ENCODE results near the gene CYSTM1.
"Not testable (repeated sequence)": the region's sequence is repeated elsewhere in the genome, so short reads cannot be mapped to it uniquely, and the experiment has no call there.

CYSTM1 gene

DNA sequence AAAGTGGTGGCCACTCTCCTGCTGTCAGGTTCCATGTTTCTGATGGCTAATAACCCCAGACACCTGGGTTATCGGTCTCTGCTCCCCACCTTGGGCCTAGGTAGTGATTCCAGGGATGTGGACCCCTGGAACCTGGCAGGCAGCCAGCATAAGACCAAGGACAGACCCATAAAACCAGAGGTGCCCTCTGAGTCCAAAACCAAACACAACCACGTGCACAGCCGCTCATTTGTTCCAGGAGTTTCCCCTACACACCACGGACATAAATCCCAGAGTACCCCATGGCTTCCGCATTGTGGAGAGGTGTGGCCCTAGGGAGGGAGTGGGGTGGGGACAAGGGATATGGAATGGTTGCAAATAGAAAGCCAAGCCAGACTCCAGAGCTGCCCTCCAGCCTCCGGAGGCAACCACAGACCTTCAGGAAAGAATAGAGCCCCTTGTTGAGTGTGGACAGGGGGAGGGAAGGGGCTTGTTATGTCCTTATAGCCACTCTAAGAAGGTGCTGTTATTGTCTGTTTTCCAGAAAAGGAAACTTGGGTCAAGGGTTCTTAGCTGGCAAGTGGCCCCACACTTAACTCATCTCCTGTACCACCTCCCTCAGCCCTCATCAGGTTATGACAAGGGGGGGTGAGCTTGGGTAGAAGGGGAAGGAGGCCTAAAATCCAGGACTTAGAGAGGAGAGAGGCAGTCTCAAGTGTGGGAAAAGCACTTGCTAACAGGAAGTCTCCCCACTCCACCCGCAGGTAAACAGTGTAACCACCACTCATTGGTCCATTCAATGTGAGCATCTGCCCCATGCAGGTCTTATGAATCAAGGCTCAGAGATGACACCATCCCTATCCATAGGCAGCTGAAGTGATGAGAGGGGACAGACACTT lies 23.6 kb upstream of the CYSTM1 start:
- peak; percentile 86 for DNase-seq

DNA sequence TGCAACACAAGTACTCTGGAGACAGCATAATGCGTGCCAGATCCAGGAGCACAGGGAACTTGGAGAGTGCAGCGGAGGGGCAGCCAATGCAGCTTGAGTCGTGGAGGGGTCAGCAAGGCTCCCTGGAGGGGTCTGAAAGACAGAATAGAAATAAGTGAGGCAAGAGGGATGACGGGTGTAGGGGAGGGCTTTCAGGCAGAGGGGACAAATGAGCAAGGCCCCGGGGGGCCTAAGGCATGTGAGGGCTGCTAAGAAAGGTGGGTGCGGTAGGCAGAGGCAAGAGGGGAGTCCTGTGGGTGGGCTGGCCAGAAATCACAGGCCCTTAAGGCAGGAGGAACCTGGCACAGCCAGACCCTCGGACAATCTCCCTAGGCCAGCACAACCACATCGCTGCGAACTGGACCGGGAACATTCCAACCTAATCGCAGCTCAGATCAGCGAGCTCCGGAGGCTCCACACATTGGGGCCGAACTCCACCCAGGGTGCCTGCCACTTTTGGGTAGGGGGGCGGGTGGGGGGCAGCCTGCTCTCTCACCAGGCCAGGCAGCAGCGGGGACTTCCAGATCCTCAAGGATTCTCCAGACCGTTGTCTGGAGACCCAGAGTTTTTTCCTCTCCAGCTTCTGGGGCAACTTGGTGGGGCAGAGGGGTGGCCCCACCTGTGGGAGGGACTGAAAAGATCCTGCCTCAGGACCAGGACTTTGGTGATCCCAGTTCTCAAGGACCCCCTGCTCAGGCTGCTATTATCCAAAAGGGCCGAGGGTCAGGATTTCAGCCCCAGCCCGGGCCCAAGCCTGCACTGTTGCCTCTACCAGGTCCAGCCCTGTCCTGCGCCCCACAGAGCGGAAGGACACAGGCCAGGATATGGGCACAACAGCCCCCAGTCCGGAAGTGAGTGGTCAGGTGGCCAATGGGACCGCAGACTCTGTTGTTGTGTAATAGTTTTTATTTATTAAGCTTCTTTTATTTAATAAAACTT lies 22.7 kb upstream of the CYSTM1 start:
- DNase-seq: no peak

DNA sequence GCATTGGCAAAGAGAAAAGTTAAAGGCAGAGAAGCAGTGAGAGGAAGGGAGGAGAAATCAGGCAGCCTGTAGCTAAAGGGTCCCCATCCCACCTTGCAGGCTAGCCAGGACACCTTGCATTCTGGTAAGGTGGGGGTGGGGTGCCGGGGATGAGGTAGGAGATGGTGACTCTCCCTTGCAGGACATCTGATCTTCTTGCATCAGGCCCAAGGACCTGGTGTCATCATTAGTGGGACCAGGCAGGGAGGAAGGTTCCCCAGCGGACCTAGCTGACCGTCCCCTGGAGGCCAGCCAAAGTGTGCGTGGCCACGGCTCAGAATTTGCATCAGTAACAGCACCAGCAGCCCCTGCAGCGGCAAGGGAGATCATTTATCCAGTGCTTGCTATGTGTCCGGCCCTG lies 21.7 kb upstream of the CYSTM1 start:
- DNase-seq: no peak

DNA sequence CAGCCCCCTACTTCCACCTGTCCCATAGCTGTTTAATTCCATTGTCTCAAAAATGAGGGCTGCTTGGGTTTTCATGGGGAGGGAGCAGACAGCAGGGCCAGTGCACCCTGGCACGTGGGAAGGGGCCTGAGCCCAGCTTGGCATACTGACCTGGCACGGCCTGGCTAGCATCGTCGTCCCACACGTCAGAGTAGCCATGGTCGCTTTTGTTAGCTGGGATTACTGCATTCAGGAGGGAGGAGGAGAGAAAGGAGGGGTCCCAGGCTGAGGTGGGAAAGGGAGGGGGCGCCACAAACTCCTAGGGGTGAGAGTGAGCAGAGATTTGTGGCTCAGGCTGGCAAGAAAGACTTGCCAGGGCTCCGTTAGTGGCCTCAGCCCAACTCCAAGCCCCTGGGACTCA lies 21.1 kb upstream of the CYSTM1 start:
- no peak for DNase-seq

DNA sequence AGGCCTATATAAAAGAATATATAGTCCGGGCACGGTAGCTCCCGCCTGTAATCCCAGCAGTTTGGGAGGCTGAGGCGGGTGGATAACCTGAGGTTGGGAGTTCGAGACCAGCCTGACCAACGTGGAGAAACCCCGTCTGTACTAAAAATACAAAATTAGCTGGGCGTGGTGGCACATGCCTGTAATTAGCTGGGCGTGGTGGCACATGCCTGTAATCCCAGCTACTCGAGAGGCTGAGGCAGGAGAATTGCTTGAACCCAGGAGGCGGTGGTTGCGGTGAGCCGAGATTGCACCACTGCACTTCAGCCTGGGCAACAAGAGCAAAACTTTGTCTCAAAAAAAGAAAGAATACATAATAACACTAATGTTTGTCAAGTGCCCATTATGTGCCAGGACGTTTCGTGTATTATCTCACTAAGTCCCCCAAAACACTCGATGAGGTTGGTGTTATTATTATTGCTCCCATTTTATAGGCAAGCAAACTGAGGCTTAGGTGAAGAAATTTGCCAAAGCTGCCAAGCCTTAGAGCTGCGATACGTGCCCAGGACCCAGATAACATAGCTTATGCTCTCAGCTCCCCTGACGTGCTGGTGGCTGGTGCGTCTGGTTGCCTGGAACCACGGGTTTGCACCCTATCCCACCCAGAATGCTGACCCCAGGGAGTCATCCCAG lies 20.1 kb upstream of the CYSTM1 start:
- not testable (repeated sequence) for DNase-seq

DNA sequence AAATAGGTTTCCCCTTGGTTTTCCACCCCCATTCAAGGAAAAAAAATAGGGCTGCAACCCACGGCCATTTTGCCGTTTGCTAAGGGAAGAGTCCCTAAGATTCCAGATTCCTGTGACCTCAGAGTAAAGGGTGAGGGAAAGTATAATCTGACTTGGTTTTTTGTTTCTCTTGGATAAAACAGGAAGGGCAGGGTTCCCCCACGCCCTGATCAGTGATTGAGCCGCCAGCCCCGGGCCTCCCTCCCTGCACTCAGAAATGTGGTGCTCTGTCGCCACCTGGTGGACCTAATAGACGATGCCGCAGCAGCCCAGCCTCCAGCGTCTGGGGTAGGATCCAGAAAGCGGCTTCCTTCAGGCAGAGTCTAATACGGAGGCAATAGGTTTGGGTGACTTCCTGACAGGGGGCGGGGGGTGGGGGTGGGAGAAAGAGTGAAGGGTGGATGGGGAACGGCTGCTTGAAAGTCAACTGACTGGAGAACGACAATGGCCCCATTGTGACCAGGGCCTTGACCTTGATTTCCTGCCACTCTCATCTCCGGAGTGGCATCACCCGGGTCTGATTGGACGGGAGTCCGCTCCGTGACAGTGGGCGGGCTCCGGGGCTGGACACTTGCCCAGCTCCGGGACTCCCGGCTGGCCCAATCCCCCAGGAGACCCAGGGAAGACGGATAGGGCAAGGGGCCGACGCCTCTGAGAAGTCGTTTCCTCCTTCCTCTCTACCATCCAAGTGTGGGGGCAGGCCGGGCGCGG lies 17.8 kb upstream of the CYSTM1 start:
- peak; percentile 67 for DNase-seq

DNA sequence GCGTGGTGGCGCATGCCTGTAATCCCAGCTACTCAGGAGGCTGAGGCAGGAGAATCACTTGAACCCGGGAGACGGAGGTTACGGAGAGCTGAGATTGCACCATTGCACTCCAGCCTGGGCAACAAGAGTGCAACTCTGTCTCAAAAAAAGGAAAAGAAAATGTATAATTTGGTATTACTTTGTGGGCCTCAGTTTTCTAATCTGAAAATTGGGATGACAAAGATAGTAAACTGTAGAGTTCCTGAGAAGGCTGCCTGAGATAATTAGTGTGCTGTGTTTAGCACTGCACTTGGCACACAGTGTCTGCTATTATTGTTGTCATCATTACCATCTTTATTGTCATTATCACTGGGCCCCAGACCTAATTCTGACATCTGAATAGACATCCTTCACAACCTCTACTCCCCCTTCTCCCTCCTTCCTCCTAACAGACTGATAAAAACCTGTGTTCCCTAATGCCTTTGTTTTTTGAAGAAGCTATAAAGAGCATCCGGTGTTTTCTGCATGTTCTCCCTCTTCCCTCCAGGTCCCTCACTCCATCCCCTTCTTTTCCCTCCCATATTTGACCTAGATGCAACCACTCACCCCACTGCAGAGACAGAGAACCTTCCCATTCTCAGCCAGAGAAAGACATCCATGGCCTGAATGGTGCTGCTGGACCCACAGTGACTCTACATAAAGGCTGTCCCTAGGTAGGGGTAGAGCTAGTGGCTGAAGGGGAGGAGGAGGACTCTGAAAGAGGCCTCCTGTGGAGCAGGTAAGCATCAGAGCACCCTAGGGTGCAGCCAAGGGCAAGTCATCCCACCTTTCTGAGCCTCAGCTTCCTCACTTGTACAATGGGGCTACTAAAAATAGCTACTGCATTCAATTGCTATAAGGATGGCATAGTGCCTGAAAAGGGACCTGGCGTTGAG lies 15.7 kb upstream of the CYSTM1 start:
- no peak for DNase-seq

DNA sequence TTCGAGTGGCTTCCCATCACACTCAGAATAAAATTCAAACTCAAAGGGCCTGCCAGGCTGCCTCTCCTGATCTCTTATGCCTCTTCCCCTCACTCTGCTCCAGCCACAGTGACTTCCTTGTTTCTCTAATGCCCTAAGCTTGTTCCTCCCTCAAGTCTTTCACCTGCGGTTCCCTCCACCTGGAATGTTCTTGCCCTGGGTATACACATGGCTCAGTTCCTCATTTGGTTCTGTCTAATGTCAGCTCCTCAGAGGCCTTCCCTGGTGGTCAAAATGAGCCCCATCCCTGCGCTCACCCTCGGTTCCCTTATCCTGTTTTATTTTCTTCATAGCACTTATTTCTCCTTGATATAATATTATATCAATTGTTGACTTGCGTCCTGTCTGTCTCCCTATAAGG lies 12.7 kb upstream of the CYSTM1 start:
- no peak for DNase-seq

DNA sequence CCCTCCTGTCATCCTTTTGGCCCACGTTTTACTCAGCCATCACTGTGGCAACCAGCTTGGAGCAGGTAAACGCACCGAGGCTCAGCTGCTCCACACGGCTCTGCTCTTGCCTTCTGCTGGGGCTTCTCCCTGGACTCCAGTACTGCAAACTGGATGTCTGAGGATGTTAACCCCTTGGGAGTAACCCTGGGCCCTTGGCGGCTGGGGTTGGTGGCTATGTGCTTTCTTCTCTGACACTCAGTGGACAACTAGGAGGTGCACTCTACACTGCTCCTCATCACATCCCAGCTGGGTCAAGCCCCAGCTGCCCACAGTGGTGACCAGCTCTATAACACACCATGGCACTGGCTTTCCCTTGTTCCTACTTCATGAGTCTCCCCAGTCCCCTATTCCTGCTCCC lies 12.2 kb upstream of the CYSTM1 start:
- DNase-seq: no peak

DNA sequence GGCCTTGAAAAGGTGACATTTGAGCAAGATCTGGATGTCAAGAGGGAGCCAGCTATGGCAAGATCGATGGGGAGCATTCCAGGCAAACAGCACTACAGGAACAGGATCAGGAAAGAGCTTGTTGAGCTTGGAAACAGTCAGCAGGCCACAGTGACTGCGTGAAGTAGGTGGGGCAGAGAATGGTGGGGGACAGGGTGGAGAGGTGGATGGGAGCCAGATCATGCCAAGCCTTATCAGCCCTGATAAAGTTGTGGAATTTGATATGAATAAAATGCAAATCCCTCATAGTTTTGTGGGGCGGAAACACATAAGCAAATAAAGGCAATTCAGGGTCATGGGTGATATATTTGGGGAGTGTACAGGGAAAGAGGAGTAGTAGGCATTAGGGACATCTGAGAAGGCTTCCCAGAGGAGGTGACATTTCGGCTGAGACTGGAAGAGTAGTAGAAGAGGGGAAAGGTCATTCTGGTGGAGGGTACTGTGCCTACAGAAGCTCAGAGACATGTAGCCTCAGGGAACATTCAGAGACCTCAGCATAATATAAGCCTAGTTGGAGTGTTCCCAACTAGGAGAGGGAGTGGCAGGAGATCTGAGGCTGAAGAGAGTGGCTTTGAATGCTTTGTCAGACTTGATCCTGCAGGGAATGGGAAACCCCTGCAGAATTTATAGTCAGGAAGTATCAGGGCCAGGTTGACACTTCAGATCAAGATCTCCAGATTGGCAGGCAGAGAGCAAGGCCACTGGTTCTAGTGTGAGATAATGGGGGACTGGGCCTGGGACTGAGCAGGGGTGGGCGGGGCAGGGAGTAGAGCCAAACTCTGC lies 9.7 kb upstream of the CYSTM1 start:
- no peak for DNase-seq

DNA sequence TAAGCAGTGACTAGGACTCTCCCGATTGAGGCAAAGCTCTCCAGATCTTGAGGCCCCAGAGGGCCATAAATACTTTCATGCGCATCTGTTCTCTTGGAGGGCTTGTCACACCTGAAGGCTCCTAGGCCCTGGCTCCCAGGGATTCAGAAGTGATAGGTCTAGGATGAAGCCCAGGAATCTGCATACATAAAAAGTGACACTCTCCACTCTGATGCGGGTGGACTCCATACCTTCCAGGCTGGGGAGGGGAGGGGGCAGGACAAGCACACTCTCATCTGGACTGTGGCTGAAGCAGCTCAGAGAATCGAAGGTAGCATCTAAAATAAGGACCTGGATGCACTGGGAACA lies 9.1 kb upstream of the CYSTM1 start:
- no peak for DNase-seq

DNA sequence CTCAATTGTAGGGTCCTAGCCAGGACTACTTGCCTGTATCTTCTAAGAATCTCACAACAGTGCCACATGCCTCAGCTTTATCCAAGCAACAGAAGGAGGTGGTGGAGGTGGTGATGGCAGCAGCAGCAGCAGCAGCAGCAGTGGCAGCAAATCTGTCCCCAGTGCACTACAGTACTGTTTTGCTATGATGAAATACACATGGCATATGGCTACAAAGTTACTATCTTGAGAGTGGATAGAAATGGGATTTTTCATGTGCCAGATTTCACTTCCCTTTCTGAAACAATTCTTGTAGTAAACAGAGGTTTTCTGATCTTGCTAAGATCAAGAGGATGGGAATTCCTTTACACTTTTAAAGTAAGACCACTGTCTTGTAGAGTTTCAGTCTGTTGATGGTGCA lies 8.1 kb upstream of the CYSTM1 start:
- no peak for DNase-seq

DNA sequence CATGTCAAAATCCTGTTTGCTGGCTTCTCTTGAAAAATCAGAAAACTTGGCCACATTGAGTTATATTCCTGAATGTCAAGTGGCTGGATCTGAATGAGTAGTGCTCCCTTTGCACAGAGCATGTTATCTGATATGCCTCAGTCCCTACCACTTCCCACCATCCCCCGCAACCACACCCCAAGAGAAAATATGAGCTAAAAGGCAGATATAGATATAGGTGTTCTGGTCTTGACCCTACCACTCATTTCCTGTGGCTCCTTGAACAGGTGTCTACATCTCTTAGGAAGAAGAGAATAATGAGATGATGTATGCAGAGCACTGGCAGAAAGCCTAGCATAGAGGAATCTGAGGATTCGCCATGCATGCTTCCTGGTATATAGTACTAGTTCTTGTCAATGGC lies 6.6 kb upstream of the CYSTM1 start:
- DNase-seq: no peak

DNA sequence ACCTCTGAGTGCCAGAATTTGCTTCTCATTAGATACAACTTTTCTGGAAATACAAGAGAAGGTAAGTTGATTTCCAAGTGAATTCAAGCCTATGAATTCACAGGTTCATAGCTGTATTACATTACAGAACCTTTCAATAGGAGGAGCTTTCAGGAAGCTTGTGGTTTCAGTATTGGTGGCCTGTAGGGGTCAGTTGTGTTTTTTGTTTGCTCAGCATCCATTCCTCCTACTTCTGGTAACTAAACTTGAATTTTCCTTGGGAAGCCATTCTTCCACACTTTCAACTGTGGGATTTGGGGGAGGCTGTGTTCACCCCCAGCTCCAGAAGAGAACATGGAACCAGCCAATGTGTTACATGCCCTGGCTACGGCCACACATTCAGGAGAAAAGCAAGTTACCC lies 5.6 kb upstream of the CYSTM1 start:
- no peak for DNase-seq

DNA sequence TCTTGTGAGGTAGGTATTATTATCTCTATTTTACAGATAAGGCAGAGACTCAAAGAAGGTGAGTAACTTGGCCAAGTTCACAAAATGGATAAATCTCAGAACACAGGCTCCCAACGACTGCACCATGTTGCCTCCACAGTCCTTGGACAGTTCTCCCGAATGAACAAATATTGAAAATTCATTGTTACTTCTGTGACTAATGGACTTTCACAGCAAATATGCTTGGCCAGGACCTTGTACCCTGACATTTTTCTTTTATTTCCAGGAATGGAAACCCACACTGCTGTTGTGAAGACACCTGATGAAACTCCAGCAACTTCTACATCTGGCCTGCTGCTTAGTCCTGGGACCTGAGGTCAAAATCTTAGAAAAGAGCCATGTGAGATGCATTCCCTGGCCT lies 2.5 kb upstream of the CYSTM1 start:
- DNase-seq: no peak

DNA sequence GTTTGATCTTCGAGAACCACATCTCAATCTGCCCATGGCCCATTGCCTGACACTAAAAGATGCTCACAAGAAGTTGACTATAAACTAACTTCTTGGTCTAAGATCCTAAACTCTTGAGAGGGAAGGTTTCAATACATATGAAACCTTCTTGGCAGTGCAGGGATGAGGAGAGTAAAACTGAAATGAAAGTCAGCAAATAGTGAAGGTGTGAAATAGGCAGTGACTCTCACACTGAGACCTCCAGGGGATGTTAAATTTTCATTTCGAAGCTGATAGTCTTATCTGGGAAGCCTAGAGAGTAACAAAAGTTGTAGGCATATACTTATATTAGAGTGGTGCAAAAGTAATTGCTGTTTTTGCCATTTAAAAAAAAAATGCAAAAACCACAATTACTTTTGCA lies 974 bp upstream of the CYSTM1 start:
- DNase-seq: no peak

DNA sequence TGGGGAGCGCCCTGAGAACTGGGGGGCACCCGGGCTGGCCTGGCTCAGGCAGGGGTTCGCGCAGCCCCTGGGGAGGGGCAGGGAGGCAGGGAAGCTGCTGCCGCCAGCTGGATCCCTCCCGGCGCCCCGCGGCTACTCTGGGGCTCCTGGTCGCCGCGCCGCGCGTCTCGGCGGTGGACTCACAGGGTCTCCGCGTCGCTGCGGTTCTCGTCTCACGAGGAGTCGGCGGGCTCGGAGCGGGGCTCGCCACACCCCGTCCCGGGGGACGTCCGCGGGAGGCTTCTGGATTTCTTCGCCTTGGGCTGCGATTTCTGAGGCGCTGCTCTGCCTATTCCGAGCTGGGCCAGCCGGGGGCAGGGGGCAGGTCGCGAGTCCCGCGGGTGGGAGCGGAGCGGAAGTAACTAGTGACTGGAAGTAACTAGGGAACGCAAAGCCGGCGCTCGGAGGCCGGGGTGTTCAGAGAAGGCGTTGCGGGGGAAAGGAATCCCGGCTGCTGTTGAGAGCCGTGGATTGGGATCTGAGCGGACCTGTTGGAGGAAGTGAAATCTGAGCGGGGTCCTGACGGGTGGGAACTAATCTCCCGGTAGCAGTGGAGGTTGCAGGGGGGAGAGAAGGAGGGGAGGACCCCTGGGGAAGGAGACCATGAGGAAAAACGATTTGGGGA lies 511 bp downstream of the CYSTM1 start:
- no peak for DNase-seq

DNA sequence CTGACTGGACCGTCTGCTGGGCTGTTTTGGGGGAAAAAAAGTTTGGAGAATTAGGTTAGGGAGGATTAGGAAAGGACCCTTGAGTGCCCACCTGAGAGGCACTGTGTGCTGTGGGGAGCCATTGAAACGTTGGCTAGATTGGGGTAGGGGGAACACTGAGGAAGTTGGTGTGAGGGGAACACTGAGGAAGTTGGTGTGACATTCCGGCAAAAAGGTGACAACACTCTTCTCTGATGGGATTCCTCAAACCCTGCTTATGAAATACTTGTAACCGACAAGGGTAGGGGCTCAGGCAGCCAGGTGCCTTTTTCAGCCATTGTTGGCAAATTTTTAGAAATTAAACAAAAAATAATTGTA lies 1.0 kb downstream of the CYSTM1 start:
- no peak for DNase-seq

DNA sequence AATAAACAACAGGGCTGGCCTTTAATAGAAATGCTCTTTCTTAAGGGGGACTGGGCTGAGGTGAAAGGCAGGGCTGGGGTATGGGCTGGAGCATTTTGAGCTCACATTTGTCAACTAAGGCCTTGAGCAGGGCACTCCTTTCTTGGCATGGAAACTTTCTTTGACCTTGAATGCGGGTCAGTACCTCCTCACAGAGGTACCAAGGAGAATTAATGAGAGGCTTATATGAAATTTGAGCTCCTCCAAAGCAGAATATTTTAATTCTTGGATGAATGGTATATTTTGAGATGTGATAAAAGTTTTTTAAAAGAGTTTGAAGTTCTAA lies 3.1 kb downstream of the CYSTM1 start:
- no peak for DNase-seq

DNA sequence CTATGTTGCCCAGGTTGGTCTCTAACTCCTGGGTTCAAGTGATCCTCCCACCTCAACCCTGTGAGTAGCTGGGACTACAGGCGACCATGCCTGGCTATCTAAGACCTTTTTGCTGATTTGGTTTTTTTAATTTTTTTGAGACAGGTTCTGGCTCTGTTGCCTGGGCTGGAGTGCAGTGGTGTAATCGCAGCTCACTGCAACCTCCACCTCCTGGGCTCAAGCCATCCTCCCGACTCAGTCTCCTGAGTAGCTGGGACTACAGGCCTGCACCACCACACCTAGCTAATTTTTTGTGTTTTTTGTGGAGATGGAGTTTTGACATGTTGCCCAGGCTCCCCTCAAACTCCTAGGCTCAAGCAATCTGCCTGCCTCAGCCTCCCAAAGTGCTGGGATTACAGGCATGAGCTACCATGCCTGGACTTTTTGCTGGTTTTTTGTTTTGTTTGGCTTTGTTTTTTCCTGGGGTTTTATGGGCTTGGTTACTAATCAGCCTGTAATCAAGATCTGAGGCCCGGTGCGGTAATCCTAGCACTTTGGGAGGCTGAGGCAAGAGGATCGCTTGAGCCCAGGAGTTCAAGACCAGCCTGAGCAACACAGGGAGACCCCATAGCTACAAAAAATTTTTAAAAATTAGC lies 3.6 kb downstream of the CYSTM1 start:
- DNase-seq: no peak

All from NCI-H510A treated with DMSO at 0.1 percent for 48 hours (cell line).